Progenitor cell of endocrine pancreas (in vitro differentiated cells): ENCODE measurements around the gene CAB39. TPM values are rescaled to one million over a fixed set of nuclear protein-coding genes. Genes with fewer than 3 reads are reported as not detected.
A peak's percentile ranks its signal among the peaks of the same experiment; 100 is the strongest.

ENCODE experiments used
- DNase-seq: peaks from one replicate; pipeline ENCODE4 v3.0.0; 2021; ENCODE audit warnings: low spot score; ENCODE audit not compliant: unreplicated experiment
- H3K27ac Mint-ChIP-seq: 2 replicates; pipeline ENCODE4 v1.8.0; 2021; ENCODE audit warnings: mild to moderate bottlenecking, moderate library complexity, mixed read lengths
- H3K27me3 Mint-ChIP-seq: 2 replicates; pipeline ENCODE4 v1.8.0; 2021; ENCODE audit warnings: mixed read lengths
- H3K36me3 Mint-ChIP-seq: 2 replicates; pipeline ENCODE4 v1.8.0; 2022; ENCODE audit warnings: mixed read lengths; ENCODE audit not compliant: insufficient read depth
- H3K4me1 Mint-ChIP-seq: 2 replicates; pipeline ENCODE4 v1.8.0; 2021; ENCODE audit warnings: low read depth, mixed read lengths
- H3K4me3 Mint-ChIP-seq: 2 replicates; pipeline ENCODE4 v1.8.0; 2021; ENCODE audit warnings: low read depth, mild to moderate bottlenecking, moderate library complexity, mixed read lengths
- H3K9me3 Mint-ChIP-seq: 2 replicates; pipeline ENCODE4 v1.8.0; 2021; ENCODE audit warnings: low read depth, mixed read lengths
- total RNA-seq: library from RNA; stranded (reverse); gene quantifications from 2 replicates; pipeline ENCODE4 v1.2.1, GENCODE V29; 2021
- TF ChIP-seq, protein P1 (sequence below): fragments of 200-600 bp; sonication (generic); IDR thresholded peaks from one replicate; pipeline ENCODE4 v1.5.0; 2021; ENCODE audit warnings: antibody characterized with exemption, mild to moderate bottlenecking; ENCODE audit not compliant: unreplicated experiment

The CAB39 gene
- total RNA-seq, 1 donor from 2014 or later = 44.1 TPM

DNA sequence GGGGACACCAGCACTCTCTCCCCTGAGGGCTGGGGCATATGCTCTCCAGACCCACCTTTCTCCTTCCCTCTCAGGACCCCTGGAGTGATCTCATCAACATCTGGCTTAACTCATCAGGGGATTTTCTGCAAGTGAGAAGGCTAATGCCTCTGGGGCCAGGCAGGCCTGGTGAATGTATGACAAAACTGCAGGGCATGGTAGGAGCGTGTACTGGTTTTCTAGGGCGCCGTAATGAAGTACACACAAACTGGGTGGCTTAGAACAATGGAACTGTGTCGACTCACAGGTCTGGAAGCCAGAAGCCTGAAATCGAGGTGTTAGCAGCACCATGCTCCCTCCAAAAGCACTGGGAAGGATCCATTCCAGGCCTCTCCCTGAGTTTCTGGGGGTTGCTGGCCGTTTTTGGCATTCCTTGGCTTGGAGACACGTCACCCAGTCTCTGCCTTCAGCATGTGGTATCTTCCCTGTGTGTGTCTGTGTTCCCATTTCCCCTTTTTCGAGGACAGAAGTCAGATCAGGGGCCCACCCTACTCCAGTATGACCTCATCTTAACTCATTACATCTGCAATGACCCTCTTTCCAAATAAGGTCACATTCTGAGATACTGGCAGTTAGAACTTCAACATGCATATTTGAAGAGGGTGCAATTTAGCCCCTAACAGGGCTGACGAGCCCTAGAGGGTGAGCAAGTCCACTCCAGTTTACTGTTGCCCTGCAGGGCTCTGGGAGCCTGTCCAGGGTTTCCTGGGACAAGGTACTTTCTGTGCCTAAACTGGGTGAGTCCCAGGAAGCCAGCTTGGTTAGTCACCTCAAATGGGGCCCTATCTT, 45.5 kb upstream of the CAB39 start:
- DNase-seq = no peak

GRCh38 chr2:230668184-230668938, 44.3 kb upstream of the CAB39 start:
- TF ChIP-seq, protein P1, sequence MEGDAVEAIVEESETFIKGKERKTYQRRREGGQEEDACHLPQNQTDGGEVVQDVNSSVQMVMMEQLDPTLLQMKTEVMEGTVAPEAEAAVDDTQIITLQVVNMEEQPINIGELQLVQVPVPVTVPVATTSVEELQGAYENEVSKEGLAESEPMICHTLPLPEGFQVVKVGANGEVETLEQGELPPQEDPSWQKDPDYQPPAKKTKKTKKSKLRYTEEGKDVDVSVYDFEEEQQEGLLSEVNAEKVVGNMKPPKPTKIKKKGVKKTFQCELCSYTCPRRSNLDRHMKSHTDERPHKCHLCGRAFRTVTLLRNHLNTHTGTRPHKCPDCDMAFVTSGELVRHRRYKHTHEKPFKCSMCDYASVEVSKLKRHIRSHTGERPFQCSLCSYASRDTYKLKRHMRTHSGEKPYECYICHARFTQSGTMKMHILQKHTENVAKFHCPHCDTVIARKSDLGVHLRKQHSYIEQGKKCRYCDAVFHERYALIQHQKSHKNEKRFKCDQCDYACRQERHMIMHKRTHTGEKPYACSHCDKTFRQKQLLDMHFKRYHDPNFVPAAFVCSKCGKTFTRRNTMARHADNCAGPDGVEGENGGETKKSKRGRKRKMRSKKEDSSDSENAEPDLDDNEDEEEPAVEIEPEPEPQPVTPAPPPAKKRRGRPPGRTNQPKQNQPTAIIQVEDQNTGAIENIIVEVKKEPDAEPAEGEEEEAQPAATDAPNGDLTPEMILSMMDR = no peak
- H3K27me3 Mint-ChIP-seq = peaks cover 7% of the 10 kb centered on the region

More for the DNA sequence above, 45.5 kb upstream of the CAB39 start:
- Mint-ChIP-seq H3K27me3 (peaks cover 7% of the 10 kb centered on the region), H3K9me3 (no peaks in the 10 kb centered on the region), H3K4me3 (no peak overlapping the region), H3K4me1 (peaks cover 8% of the 10 kb centered on the region), H3K27ac (peak overlapping the region; percentile 15), H3K36me3 (no peaks in the 10 kb centered on the region)
- TF ChIP-seq, protein P1 = no peak

GRCh38 chr2:230668939-230669303, 43.7 kb upstream of the CAB39 start:
- no peaks in the 10 kb centered on the region for H3K9me3 Mint-ChIP-seq
- peaks cover 7% of the 10 kb centered on the region for H3K27me3 Mint-ChIP-seq
- no peak for DNase-seq
- no peak overlapping the region for H3K4me3 Mint-ChIP-seq
- H3K4me1 Mint-ChIP-seq = peaks cover 11% of the 10 kb centered on the region
- no peak overlapping the region for H3K27ac Mint-ChIP-seq
- no peaks in the 10 kb centered on the region for H3K36me3 Mint-ChIP-seq
- TF ChIP-seq, protein P1 = no peak

More at GRCh38 chr2:230668184-230668938, 44.3 kb upstream of the CAB39 start:
- Mint-ChIP-seq H3K4me1 (peaks cover 8% of the 10 kb centered on the region), H3K36me3 (no peaks in the 10 kb centered on the region), H3K4me3 (no peak overlapping the region), H3K27ac (no peak overlapping the region), H3K9me3 (no peaks in the 10 kb centered on the region)
- DNase-seq = no peak

DNA sequence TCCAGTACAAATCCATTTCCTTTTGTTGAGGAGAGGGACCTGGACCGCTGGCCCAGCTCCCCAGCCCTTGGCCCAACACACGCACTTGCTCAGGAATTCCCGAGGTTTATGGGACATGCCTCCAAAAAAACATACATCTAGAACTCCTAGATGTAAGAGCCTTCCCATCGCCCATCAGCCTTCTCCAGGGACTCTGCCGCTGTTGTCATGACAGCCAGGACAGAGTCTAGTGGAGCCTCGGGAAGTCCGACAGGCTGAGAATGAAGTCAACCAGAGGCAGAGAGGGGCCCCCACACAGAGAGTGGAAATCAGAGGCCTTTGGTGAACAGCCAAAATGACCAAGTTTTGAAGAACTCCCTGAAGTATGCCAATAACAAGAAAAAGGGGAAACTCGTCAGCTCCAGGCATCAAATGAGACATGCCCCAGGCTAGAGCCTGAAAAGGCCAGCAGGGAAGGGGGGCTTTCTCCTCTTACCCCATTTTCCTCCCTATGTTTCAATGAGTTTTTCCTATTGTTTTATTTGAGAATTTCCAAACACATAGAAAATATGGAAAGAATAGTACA, 43.2 kb upstream of the CAB39 start:
- TF ChIP-seq, protein P1 = no peak
- no peak for DNase-seq
- Mint-ChIP-seq H3K27ac (no peak overlapping the region), H3K36me3 (no peaks in the 10 kb centered on the region), H3K9me3 (no peaks in the 10 kb centered on the region), H3K4me1 (peaks cover 13% of the 10 kb centered on the region), H3K27me3 (peaks cover 7% of the 10 kb centered on the region), H3K4me3 (no peak overlapping the region)

- no peak for DNase-seq
- Mint-ChIP-seq H3K4me3 (no peak overlapping the region), H3K27me3 (peaks cover 3% of the 10 kb centered on the region), H3K9me3 (no peaks in the 10 kb centered on the region), H3K4me1 (peaks cover 13% of the 10 kb centered on the region), H3K27ac (peak overlapping the region; percentile 15), H3K36me3 (no peaks in the 10 kb centered on the region)
- TF ChIP-seq, protein P1 = no peak
Measured at GRCh38 chr2:230671117-230671516, 41.5 kb upstream of the CAB39 start.
